ENCODE measurements around the gene UTP11.
A peak's percentile ranks its signal among the peaks of the same experiment; 100 is the strongest.

UTP11 gene

GRCh38 chr1:38009841-38010180 is 2.7 kb upstream of the UTP11 start:
- ATAC-seq, result no peak
- no peak for TF ChIP-seq ZNF70 (CRISPR knock-in tag; IDR thresholded peaks at IDR 0.05)
- TF ChIP-seq CREB5 (CRISPR knock-in tag; IDR thresholded peaks at IDR 0.05; ENCODE audit: low read depth), result no peak

GRCh38 chr1:38013227-38013622 is 691 bp downstream of the UTP11 start:
- ATAC-seq, result no peak
- TF ChIP-seq SNAI2 (CRISPR knock-in tag; IDR thresholded peaks at IDR 0.05), result no peak
- 0 out of 2 replicates have a peak, but pooled peaks have one; percentile 8 for TF ChIP-seq PATZ1 (CRISPR knock-in tag; IDR thresholded peaks at IDR 0.05; ENCODE audit: borderline replicate concordance)
- TF ChIP-seq ZNF70 (CRISPR knock-in tag; IDR thresholded peaks at IDR 0.05), result no peak
- TF ChIP-seq BACH2 (CRISPR knock-in tag; IDR thresholded peaks at IDR 0.05; ENCODE audit: borderline replicate concordance), result no peak
- no peak for TF ChIP-seq ZFP30 (CRISPR knock-in tag; IDR thresholded peaks at IDR 0.05)
- no peak for TF ChIP-seq TSHZ2 (CRISPR knock-in tag; IDR thresholded peaks at IDR 0.05)
- no peak for TF ChIP-seq CSDC2 (CRISPR knock-in tag; IDR thresholded peaks at IDR 0.05)
- TF ChIP-seq CREB5 (CRISPR knock-in tag; IDR thresholded peaks at IDR 0.05; ENCODE audit: low read depth), result 0 out of 2 replicates have a peak, but pooled peaks have one; percentile 16
- TF ChIP-seq ZNF565 (CRISPR knock-in tag; conservative IDR thresholded peaks at IDR 0.05; ENCODE audit: low read depth), result no peak
- TF ChIP-seq TCF4 (CRISPR knock-in tag; IDR thresholded peaks at IDR 0.05; ENCODE audit: borderline replicate concordance), result 0 out of 2 replicates have a peak, but pooled peaks have one; percentile 13

- TF ChIP-seq GLIS3 (CRISPR knock-in tag; IDR thresholded peaks at IDR 0.05), result no peak
- TF ChIP-seq ZNF8 (CRISPR knock-in tag; IDR thresholded peaks at IDR 0.05), result no peak
- no peak for TF ChIP-seq ZNF565 (CRISPR knock-in tag; conservative IDR thresholded peaks at IDR 0.05; ENCODE audit: low read depth)
- TF ChIP-seq PPARA (CRISPR knock-in tag; IDR thresholded peaks at IDR 0.05; ENCODE audit: borderline replicate concordance), result no peak
- no peak for TF ChIP-seq ARNTL (CRISPR knock-in tag; IDR thresholded peaks at IDR 0.05; ENCODE audit: borderline replicate concordance, low read depth)
- no peak for TF ChIP-seq TOX (CRISPR knock-in tag; IDR thresholded peaks at IDR 0.05; ENCODE audit: borderline replicate concordance)
- TF ChIP-seq CSRNP3 (CRISPR knock-in tag; IDR thresholded peaks at IDR 0.05), result no peak
- TF ChIP-seq CREB5 (CRISPR knock-in tag; IDR thresholded peaks at IDR 0.05; ENCODE audit: low read depth), result no peak
- no peak for ATAC-seq
Measured at GRCh38 chr1:38014171-38014570, 1.6 kb downstream of the UTP11 start.

GRCh38 chr1:38014724-38015424 is 2.3 kb downstream of the UTP11 start:
- no peak for ATAC-seq
- no peak for TF ChIP-seq ZFP3 (CRISPR knock-in tag; IDR thresholded peaks at IDR 0.05)
- TF ChIP-seq ZNF565 (CRISPR knock-in tag; conservative IDR thresholded peaks at IDR 0.05; ENCODE audit: low read depth), result no peak
- no peak for TF ChIP-seq SNAI2 (CRISPR knock-in tag; IDR thresholded peaks at IDR 0.05)
- TF ChIP-seq TCF4 (CRISPR knock-in tag; IDR thresholded peaks at IDR 0.05; ENCODE audit: borderline replicate concordance), result no peak
- TF ChIP-seq CSDC2 (CRISPR knock-in tag; IDR thresholded peaks at IDR 0.05), result no peak
- no peak for TF ChIP-seq CSRNP3 (CRISPR knock-in tag; IDR thresholded peaks at IDR 0.05)
- TF ChIP-seq CREB5 (CRISPR knock-in tag; IDR thresholded peaks at IDR 0.05; ENCODE audit: low read depth), result no peak
- no peak for TF ChIP-seq ISL1 (CRISPR knock-in tag; IDR thresholded peaks at IDR 0.05)
- no peak for TF ChIP-seq ZNF8 (CRISPR knock-in tag; IDR thresholded peaks at IDR 0.05)
- TF ChIP-seq POU6F1 (CRISPR knock-in tag; IDR thresholded peaks at IDR 0.05; ENCODE audit: borderline replicate concordance, low read depth), result no peak
